Keratinocyte (primary cell): ENCODE results near the gene ASTE1. TPM values are rescaled to one million over a fixed set of nuclear protein-coding genes. Genes with fewer than 3 reads are reported as not detected.

Experiments
- DNase-seq: peaks from one replicate; pipeline ENCODE4 v3.0.0-alpha.2; 2011; ENCODE audit warnings: low read depth, missing footprints, low spot score
- FAIRE-seq: peaks from 2 replicates; lab custom pipeline; 2011; peaks lifted over from hg19 to GRCh38; lab: Jason Lieb, UNC
- H2AFZ ChIP-seq: 2 replicates; pipeline ENCODE4 v1.6.0; 2012; ENCODE audit warnings: low read length, control low read depth, inconsistent platforms; ENCODE audit not compliant: control insufficient read depth
- H3K27ac ChIP-seq: 2 replicates; pipeline ENCODE4 v1.5.1; 2011; ENCODE audit warnings: low read length; ENCODE audit not compliant: control insufficient read depth, insufficient read depth
- H3K27me3 ChIP-seq: 3 replicates; pipeline ENCODE4 v1.6.0; 2011; ENCODE audit warnings: low read length; ENCODE audit not compliant: control insufficient read depth, insufficient read depth; ENCODE audit errors: extremely low read depth
- H3K36me3 ChIP-seq, 2 experiments: 2 replicates in 1 of 2; 3 replicates in 1 of 2; pipeline ENCODE4 v1.5.1; 2011; ENCODE audit warnings: low read length in 2 of 2, mild to moderate bottlenecking in 1 of 2; ENCODE audit not compliant: control insufficient read depth in 2 of 2, insufficient read depth in 2 of 2; ENCODE audit errors: extremely low read depth in 1 of 2
- H3K4me1 ChIP-seq: 3 replicates; pipeline ENCODE4 v1.5.1; 2011; ENCODE audit warnings: low read length; ENCODE audit not compliant: control insufficient read depth, insufficient read depth; ENCODE audit errors: extremely low read depth
- H3K4me2 ChIP-seq: 3 replicates; pipeline ENCODE4 v1.6.0; 2011; ENCODE audit warnings: low read depth, low read length; ENCODE audit not compliant: control insufficient read depth, insufficient read depth; ENCODE audit errors: extremely low read depth
- H3K4me3 ChIP-seq, 3 experiments: fragments of 200-600 bp in 1 of 3; sonication (generic) in 1 of 3; 2 replicates in 2 of 3; 3 replicates in 1 of 3; pipeline ENCODE4 v1.5.1; 2011 to 2016; ENCODE audit warnings: low read length in 3 of 3, mild to moderate bottlenecking in 3 of 3, control low read depth in 2 of 3, inconsistent platforms in 1 of 3, low read depth in 1 of 3, mixed read lengths in 1 of 3, mixed run types in 1 of 3, moderate library complexity in 1 of 3; ENCODE audit not compliant: control insufficient read depth in 2 of 3, insufficient read depth in 2 of 3; ENCODE audit errors: extremely low read depth in 1 of 3
- H3K79me2 ChIP-seq: 2 replicates; pipeline ENCODE4 v1.6.0; 2012; ENCODE audit warnings: low read length; ENCODE audit not compliant: control insufficient read depth, insufficient read depth
- H3K9ac ChIP-seq: 3 replicates; pipeline ENCODE4 v1.6.0; 2011; ENCODE audit warnings: low read length; ENCODE audit not compliant: control insufficient read depth, insufficient read depth; ENCODE audit errors: extremely low read depth
- H3K9me1 ChIP-seq: 3 replicates; pipeline ENCODE4 v1.6.0; 2011; ENCODE audit warnings: low read length; ENCODE audit not compliant: control insufficient read depth, insufficient read depth; ENCODE audit errors: extremely low read depth
- H3K9me3 ChIP-seq: 2 replicates; pipeline ENCODE4 v1.5.1; 2012; ENCODE audit warnings: low read depth, low read length; ENCODE audit not compliant: control insufficient read depth
- H4K20me1 ChIP-seq: 3 replicates; pipeline ENCODE4 v1.6.0; 2011; ENCODE audit warnings: low read length; ENCODE audit not compliant: control insufficient read depth, insufficient read depth; ENCODE audit errors: extremely low read depth
- CTCF ChIP-seq, 3 experiments: IDR thresholded peaks in 1 of 3; conservative IDR thresholded peaks in 1 of 3; optimal IDR thresholded peaks in 1 of 3; 2 replicates in 2 of 3; 3 replicates in 1 of 3; pipeline versions ENCODE3 to v1.5.1; 2011; ENCODE audit warnings: low read length in 3 of 3, mild to moderate bottlenecking in 3 of 3, moderate library complexity in 2 of 3, control low read depth in 1 of 3, inconsistent platforms in 1 of 3; ENCODE audit not compliant: insufficient read depth in 2 of 3; ENCODE audit errors: extremely low read depth in 1 of 3
- EZH2 ChIP-seq: IDR thresholded peaks from one replicate; pipeline ENCODE4 v1.6.1; 2012; ENCODE audit warnings: inconsistent platforms, mild to moderate bottlenecking, low read length, moderate library complexity
- dilution Hi-C: fragments of 300-500 bp; cut with MboI; formaldehyde crosslinking; loops from one replicate; pipeline ENCODE4 v1.7.0; 2020; ENCODE audit warnings: low sequenced_read_pairs; ENCODE audit not compliant: extremely low pct_ligation_motif_present
- polyA plus RNA-seq, 5 experiments: library from polyadenylated mRNA; depleted of rRNA in 3 of 5; stranded (reverse) in 3 of 5; stranded (forward) in 1 of 5; unstranded in 1 of 5; fragments of >200 nt; gene quantifications; 1 replicate in 1 of 5; 2 replicates in 3 of 5; 3 replicates in 1 of 5; pipeline versions ENCODE4 v1.2.1 to v1.2.3, GENCODE V29; 2011 to 2012; ENCODE audit warnings: missing spikeins in 2 of 5, low read depth in 1 of 5, low replicate concordance in 1 of 5

ASTE1 gene
- polyA plus RNA-seq, 1 donor (not counting 4 experiments of a cell fraction or from before 2014, with no cell fraction given), result 5.2 TPM

- H3K79me2 ChIP-seq, result no peaks in the 10 kb centered on the region
- H3K9me1 ChIP-seq, result no peaks in the 10 kb centered on the region
- DNase-seq, result peak; percentile 76
- peak overlapping the region; percentile 68 for H3K27ac ChIP-seq
- FAIRE-seq, result peak; percentile 97
- peaks cover 7 to 10% of the 10 kb centered on the region in 2 experiments for H3K36me3 ChIP-seq
- peak overlapping the region in 2 of 3 experiments; percentile 18 to 29 for H3K4me3 ChIP-seq
- no peaks in the 10 kb centered on the region for H3K9me3 ChIP-seq
- no peak overlapping the region for H2AFZ ChIP-seq
- dilution Hi-C loops, result no loop called here
- TF ChIP-seq EZH2 (no peak), CTCF (optimal IDR thresholded peaks at IDR 0.05 in 1 of 3, IDR thresholded peaks at IDR 0.05 in 1 of 3, conservative IDR thresholded peaks at IDR 0.05 in 1 of 3; ENCODE audit: extremely low read depth in 1 of 3, insufficient read depth in 2 of 3, low read length in 3 of 3) (no peak)
- no peaks in the 10 kb centered on the region for H3K27me3 ChIP-seq
- peaks cover 21% of the 10 kb centered on the region for H3K4me1 ChIP-seq
- H3K4me2 ChIP-seq, result peak overlapping the region; percentile 68
- no peak overlapping the region for H3K9ac ChIP-seq
- H4K20me1 ChIP-seq, result no peaks in the 10 kb centered on the region
These were observed 51.4 kb downstream of the ASTE1 start for GRCh38 chr3:130975251-130975650.

- FAIRE-seq, result peak; percentile 44
- Histone ChIP-seq H3K9me3 (no peaks in the 10 kb centered on the region), H3K9ac (no peak overlapping the region), H4K20me1 (no peaks in the 10 kb centered on the region), H2AFZ (no peak overlapping the region), H3K4me3 (no peak overlapping the region), H3K4me1 (peaks cover 21% of the 10 kb centered on the region), H3K36me3 (peaks cover 7 to 11% of the 10 kb centered on the region in 2 experiments), H3K27me3 (no peaks in the 10 kb centered on the region), H3K9me1 (no peaks in the 10 kb centered on the region), H3K4me2 (no peak overlapping the region), H3K27ac (peak overlapping the region; percentile 13), H3K79me2 (no peaks in the 10 kb centered on the region)
- TF ChIP-seq CTCF (optimal IDR thresholded peaks at IDR 0.05 in 1 of 3, IDR thresholded peaks at IDR 0.05 in 1 of 3, conservative IDR thresholded peaks at IDR 0.05 in 1 of 3; ENCODE audit: extremely low read depth in 1 of 3, insufficient read depth in 2 of 3, low read length in 3 of 3) (no peak), EZH2 (no peak)
- no peak for DNase-seq
- dilution Hi-C loops, result no loop called here
These were observed 52.4 kb downstream of the ASTE1 start for GRCh38 chr3:130974201-130974600.
